HG03460 (cell line): ENCODE data around the gene WRNIP1.
A peak's percentile ranks its signal among the peaks of the same experiment; 100 is the strongest.

ENCODE experiments used
- ATAC-seq: cut with Tn5 transposase; IDR thresholded peaks from one replicate; pipeline ENCODE4 v1.9.1; 2021; ENCODE audit not compliant: unreplicated experiment

WRNIP1 gene

DNA sequence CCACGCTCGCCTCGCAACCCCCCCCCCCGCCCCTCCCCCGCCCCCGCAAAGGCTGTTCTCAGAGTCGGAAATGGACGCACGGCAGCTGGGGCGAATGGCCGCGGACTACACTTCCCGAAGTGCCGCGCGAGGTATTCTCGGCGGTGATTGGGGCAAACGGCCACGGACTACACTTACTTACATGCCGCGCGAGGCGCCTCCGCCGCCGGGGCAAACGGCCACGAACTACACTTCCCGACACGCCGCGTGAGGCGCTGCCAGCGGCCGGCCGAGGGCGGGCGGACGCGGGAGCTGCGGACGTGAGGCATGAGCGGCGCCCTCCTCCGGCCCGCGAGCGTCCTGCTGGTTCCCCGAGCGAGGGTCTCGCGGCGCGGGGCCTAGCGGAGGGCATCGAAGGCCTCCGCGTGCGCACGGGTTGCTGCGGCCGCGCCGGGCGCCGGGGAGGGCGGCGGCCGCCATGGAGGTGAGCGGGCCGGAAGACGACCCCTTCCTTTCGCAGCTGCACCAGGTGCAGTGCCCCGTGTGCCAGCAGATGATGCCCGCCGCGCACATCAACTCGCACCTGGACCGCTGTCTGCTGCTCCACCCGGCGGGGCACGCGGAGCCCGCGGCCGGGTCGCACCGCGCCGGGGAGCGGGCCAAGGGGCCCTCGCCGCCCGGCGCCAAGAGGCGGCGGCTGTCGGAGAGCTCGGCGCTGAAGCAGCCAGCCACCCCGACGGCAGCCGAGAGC, at the start of gene WRNIP1:
Gene WRNIP1, plus strand, starts transcription at position 228 of the 730 bp plus-strand sequence. Its CDS starts 230 bp downstream, at position 458.
- peak; percentile 89 for ATAC-seq

DNA sequence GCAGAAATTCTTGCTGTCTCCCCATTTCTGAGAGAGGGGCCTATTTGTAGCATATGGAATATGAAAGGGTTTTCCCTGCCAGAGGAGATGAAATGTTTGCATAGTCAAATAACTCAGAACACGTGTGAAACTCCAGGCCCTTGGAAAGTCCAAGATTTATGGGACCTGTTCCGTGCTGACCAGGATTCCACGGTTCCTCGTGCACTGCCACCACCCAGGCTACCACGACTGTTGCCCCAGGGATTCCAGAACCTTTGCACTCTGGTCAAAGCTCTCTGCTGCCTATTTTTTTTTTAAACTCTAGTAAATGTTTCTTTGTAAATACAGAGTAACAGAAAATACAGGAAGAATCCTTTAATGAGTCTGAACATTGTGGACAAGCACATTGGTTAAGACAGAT, 49.5 kb upstream of the WRNIP1 start:
- no peak for ATAC-seq

DNA sequence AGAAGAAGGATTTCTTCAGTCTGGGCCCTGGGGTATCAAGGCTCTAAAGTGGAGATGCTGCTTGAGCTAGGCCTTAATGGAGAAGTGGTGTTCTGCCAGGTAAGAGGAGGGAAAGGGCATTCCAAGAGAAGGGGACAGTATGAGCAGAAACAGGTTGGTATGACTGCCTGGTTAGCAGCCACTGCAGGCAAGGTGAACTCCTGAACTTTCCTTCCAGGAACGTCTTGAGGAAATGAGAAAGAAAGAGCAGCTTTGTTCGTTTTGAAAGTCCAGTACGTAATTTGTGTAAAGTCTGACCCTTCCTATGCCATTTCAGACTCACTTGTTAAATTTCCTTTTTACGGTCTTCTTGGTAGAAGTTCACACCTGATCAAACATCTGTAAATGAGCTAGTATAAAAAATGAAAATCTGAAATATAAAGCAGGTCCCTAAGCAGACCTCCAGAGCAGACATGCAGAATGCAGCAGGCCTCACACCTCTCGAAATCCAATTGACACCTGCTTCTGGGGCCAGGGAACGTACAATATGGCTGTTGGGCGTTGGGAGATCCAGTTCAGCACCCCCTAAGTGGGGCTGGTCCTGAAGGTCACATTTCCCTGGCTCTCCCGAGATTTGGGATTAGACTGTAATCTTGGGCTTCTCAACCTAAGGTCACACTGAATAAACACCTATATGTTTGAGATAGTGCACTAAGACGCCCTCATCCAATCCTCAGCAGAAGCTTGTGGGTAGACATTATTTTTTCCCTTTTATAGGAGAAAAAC, 48.1 kb upstream of the WRNIP1 start:
- no peak for ATAC-seq

DNA sequence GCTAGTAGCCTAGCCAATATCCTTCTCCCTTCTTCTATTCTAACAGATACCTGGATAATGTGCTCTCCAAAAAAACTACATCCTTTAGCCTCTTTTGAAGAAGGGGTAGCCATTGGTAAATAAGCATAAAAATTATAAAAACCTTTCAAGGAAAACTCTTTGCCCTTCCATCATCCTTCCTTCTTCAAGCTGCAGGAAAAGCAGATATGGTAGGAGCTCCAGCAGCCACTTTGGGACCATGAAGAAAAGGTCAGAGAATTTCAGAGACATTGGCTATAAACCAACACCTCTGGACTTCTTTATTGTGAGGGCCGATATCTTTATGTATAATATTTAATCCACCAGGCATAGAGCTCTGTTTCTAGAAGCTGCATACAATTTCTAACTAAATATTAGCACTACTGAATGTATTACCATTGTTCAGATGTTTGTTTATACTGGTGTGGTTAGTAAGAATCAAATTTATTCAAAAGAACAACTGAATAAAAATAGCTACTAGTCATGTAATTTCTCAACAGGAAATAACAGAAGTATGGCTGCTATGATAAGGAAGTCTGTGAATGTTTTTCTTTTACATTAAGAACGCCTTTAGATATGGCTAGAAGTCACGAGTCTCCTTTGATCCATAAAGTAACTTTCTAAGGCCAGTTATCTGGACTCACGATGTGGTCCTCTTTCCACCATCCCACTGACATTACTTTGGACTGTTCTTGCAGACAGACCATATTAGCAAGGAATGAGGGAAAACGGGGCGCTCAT, 46.7 kb upstream of the WRNIP1 start:
- ATAC-seq: no peak

DNA sequence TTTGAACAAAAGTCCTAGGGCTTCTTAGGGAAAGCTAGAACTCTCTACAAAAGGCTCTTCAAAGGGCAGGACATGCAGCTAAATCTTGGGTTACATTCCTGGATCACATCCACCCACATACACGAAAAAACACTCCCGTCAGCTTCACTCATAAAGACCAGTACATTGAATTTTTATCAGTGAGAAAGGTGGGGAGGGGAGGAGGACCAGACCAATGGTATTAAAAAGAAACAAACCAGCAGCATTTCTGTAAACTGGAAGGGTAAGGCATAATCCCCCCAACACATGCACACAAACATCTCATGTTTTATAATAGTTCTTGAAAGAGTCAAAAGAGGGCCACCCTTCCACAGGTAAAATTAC, 46.1 kb upstream of the WRNIP1 start:
- no peak for ATAC-seq

DNA sequence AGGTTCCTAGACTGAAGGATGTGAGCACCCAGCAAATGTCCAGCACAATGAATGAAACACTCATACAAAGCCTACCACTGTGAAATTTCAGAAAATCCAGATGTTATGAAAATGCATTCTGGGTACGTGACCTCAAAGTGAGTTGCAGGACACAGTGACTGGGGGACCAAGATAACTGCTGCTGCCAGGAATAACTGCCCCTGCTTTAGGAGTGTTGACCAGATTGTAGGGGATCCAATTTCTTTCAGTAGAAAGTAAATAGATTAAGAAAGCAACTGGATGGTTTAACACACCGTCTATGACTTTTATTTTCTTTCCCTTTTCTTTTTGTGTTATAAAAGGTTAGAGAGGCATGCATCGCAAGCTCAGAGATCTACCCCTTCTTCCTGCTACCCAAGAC, 44.0 kb upstream of the WRNIP1 start:
- no peak for ATAC-seq

DNA sequence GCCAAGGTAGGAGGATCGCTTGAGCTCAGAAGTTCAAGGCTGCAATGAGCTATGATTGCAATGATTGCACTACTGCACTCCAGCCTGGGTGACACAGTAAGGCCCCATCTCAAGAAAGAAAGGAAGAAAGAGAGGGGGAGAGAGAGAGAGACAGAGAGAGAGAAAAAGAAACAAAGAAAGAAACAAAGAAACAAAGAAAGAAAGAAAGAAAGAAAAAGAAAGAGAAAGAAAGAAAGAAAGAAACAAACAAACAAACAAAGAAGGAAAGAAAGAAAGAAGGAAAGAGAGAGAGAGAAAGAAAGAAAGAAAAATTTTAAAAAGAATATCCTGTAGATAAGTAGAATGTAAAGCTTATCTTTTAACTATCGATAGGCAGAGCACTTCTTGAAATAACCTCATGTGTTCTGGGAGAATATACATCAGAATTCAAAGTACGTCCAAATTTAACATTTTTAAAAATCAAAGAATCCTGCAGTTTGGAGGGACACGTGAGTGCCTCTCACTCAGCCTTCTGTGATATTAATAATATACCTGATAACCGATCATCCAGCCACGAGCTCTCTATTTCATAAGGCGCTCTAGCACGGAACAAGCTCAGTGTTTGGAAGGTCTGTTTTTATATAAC, 39.7 kb upstream of the WRNIP1 start:
- no peak for ATAC-seq

DNA sequence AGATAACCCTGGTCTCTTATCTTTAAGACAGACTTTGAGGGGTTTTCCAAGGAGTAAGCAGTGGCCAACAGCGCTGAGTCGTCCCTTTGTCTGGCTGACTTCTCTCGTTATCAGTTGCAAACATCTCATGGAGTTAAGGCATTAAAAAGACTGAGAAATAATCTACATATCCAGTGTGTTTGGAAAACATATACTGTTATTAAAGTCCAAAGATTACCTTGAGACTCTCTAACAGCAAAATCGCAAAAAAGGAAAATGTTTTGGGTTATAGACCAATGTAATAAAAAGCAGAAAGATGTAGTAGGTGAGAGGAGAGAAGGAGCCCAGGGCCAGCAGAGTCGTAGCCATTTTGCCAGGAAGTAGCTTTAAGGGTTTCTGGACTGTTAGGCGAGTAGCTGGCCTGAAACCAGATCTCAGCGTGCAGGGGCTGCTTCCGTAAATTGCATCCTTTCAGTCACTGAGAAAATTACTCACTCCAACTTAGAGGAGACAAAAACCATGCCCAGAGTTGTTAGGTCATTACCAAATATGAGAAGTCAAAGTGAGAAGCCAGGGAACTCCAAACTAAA, 39.1 kb upstream of the WRNIP1 start:
- ATAC-seq: peak; percentile 54

DNA sequence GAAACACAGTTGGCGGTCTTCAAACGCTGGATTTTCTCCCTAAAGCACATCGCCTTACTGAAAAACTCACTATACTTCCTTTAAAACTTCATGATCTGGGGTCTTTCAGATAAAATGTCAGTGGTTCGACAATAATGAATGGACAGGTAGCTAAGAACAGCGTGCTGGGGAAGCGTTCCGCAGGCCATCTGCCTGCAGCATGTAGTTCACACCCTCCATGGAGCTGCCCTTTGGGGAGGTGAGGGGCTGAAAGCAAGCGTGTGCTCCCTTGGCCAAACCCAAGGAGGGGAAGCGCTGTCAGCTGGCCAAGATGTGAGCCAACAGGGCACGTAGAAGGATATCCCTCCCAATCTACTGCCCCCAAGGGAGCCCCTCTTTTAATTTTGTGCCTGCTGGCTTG, 35.3 kb upstream of the WRNIP1 start:
- no peak for ATAC-seq

DNA sequence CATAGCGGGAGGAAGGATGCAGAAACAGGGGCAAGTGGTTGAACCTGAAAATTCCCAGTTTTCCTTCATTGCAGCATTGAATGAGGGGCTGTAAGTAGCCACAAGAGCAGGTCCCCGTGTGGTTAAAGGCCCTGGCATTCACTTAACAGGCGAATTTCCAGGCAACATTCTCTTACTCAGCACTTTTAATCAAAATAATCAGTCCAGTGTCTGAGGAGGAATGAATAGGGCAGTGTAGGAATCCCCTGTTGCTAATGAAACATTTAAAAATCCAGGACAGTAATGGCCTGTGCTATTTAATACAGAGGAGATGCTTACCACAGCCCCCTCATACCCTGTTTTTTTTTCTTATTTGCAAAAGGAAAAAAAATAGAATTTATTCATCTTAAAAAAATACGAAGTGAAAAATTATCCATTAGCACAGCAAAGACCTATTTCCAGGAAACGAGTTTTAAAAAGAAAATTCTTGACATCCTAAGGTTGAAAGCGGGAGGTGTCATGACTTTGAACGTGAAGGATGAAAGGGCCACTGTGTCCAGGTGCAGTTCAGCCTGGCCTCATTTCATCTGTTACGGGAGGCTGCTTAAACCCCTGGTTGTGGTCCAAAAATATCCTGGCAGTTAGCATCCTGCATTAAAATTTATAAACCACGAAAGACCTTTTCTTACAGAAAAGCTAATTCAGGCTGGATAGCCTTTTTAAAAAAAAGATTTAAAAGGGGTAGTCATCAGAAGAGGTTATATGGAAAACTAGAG, 34.7 kb upstream of the WRNIP1 start:
- no peak for ATAC-seq

DNA sequence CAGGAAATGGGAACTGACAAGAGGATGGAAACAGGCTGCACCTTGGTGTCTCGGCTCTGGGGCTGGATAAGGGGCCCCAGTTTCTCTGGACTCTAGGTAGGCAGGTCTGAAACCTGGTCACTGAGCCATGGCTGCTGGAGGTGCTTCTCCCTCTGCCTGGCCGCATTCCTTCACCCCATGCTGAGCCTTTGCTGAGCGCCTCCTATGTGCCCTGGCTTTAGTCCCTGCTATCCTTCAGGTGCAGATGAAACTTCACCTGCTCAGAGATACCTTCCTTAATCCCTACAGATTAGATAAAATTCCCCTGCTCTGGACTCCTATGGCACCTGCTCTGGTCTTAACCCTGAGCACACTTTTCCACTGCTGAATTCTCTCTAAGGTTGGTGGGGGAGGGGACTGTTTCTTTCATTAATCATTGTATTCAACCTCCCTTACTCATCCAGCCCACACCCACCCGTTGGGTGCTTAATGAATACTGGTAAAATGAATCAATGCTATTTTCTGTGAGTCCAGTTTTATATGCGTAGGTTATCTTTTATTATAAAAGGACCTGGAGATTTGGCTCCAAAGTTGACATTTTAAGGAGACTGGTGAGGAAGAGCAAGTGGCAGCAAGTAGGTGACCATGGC, 33.8 kb upstream of the WRNIP1 start:
- ATAC-seq: no peak

DNA sequence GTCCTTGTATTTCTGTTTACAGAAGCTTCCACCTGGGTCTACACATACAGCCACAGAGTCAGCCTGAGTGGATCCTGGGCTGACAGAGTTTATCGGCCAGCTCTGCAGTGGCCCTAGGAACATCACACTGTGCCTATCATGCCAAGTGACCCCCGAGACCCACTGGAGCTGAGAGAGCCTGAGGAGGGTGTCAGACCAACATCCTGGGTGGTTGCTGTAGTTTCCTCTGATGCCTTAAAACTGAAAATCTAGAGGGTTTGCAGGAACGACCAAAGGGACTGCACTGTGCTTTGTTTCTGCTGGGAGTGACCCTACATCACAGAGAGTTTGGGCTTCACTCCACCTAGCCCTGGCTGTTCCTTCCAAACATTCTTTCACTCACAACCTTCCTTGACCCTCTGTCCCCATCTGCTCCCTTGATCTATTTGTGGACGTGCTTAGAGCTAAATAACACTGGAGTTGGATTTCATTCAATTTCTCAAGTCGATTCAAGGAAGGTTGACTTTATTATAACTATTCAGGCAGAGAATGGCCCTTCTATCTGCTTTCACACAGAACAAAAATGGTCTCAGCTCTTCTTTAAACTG, 32.6 kb upstream of the WRNIP1 start:
- ATAC-seq: no peak

DNA sequence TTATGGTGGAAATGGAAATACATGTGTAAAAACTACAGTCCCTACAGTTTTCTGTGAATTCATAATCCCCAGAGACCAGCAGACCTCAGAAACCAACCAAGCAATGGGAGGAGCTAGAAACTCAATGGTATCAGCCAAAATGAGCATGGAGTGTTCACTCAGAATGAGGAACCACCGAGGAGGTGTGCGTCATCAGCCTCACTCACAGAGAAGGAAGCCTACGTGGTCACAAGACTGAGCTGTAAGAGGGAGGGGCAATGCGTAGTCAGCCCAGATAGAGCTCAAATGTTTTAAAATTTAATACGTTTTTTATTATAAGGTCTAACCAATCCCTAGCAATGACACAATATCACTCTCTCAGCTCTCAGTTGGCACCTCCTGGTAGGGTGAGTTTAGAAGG, 31.9 kb upstream of the WRNIP1 start:
- ATAC-seq: peak; percentile 91

DNA sequence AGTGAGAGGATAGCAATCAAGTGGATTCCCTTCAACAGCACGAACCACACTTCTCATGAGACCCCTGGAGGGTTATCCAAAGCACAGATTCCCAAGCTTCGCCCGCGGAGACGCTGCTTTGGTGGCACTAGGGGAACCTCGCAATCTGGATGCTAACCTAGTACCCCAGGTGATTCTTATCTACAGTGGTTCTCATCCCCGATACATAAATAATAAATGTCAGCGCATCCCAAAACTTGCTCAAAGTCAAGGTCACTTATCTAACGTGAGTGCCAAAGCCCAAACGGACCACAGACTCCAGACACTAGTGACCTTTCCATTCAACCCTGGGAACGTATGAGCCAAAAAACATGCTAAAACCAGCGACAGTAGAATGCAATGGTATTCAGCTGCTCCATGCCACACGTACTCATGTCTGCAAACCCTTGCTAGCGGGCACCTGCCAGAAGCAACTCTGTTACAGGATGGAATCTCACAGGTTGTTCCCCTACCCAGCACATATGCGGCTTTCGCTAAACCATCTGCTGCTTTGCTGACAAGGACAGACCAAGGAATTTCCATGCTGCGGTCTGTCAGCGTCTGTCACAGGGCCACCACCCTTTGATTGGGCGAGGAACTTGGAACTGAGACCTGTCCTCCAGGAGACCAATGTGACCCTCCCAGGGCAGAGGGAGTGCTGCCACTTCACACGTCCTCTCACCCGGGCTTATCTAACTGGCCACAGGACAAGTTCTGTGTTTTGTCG, 31.3 kb upstream of the WRNIP1 start:
- no peak for ATAC-seq

DNA sequence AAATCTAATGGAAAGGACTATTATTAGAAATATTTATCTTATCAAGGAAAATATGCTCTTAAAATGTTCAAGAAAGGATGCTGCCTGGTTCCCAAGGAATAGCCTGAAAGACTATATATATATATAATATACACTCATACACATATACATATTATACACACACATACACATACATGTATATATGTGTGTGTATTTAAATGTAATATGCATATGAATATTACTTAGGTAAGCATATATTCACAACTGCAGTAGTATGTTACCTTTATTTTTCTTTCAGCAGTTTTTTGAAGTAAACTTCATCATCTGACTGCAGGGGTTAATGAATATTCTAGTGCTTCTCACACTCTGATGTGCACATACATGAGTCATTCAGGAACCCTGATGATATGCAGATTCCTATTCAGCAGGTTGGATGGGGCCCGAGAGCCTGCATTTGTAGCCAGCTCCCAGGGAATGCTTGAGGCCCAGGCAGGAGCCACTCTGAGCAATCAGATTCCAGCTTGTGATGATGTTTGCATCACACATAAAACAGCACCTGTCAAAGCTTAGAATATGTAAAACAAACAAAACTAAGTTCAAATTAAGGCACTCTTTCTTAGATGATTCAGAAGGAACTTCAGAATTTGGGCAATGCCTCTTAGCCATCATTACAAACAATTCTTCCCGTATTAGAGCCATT, 30.6 kb upstream of the WRNIP1 start:
- no peak for ATAC-seq

DNA sequence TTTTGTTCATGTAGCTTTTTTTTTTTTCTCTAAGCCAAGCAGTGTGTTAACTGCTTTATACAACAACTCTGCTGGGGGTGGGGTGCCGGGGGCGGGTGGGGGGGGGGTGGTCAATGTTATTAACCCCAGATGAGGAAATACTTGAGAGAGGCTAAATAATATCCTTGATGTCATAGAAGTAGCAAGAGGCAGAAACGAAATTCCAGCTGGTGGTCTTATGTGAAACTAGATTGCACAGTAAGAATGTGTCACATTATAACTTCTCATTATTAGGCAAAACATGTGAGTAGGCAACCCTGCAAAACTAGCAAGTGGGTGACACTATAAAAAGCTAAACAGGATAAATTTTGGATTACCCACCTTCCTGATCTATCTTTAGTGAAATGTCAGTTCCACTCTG, 27.3 kb upstream of the WRNIP1 start:
- no peak for ATAC-seq

DNA sequence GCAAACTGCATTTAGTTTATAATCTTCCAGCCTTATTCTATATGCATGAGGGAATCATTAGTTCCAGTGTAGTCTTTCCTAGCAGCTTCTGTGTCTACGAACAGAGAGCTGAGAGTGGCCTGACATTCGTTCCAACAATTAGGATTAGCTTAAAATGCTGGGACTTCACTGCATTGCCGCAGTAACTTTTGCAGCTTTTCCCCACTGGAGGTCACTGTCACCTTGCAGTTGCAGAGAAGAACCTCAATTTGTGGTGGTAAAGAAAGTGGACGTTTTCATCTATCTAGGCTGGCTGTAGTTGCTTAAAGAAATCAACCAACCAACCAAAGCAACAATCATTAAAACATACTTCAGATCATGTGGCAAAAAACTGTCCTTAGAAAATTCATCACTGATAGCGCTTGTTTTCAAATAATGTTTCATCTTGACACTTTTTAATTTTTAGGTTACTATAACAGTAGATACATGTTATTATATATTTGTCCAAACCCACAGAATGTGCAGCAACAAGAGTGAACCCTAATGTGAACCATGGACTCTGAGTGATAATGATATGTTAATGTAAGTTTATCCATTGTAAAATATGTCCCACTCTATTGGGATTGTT, 26.7 kb upstream of the WRNIP1 start:
- no peak for ATAC-seq

DNA sequence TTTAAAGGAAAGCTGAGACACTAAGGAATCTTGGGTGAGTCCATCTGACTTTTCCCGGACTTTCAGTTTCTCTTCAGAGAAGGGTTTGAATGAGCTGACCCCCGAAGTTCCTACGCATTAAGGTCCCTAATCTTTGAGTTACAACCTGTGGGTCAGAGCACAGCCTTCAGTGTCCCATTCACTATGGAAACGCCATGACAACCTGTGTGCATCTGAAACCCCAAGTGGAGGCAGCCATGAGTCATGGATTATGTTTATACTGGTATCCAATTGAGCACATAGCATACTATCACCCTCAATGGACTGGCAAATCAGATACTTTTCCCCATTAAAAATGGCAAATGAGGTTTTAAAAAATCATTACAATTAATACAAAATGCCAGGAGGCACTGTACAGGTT, 25.9 kb upstream of the WRNIP1 start:
- ATAC-seq: no peak
